Activated CD4-positive, CD25-positive, alpha-beta regulatory T cell treated with anti-CD3 and anti-CD28 coated beads, Interleukin-2, amount 50 U/mL, for 16 hours (primary cell): ENCODE results near the gene GPR39.
"Not testable (repeated sequence)": the region's sequence is repeated elsewhere in the genome, so short reads cannot be mapped to it uniquely, and the experiment has no call there.

Source experiments
- DNase-seq: peaks from one replicate; pipeline ENCODE4 v3.0.0-alpha.2; 2020; ENCODE audit warnings: low read depth, low spot score

Gene GPR39

DNA sequence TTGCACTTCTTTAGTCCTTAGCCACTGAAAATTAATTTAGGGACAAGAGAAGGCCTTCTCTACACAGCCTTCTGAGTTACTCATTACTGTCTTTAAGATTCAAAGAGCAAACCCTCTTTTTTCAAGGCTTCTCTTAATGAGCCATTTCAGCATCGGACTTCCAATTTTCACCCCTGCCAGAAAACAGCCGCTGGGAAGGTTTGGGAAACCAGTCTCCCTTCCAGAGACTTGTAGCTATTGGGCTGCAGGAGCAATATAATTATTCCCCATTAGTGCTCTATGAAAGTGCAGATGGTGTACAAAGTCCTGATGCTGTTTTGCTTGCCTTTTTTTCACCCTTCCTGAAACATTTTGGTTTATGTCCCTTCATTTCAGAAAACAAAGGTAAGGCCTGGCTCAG is 79.3 kb downstream of the GPR39 start:
- DNase-seq: no peak

DNA sequence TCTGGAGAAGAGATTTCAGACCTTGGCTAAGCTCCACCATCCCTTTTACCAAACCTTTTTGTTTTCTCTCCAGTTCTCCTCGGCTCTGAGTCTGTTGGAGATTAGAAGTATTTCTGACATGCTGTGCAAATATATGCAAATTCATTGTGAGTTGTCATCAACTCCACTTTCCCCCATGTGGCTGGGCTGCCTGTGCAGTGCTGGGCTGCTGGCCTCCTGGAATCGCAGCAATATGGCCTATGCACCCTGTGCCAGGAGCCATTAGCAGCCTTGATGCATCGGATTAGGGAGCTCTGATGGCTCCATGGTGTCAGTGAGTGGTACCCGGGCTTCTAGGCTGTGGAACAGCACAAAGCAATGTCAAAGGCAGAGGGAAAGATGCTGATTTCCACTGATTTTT is 80.0 kb downstream of the GPR39 start:
- DNase-seq: no peak

DNA sequence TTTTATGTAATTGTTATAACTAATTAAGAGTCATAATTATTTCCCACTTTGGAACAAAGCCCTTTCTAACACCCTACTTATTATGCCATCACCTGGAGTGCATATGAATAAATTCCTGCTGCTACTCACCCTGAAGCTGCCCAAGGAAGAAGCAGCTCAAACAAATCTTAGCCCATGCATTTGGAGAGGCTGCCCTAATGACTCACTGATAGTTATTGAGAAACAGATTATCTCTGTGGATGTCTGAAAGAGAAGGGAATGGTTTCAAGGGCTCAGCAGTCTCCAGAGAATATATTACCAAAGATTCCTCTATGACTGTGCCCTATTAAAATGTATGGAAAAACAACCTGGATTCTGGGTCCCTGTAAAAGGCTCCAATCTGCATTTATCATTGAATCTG is 81.0 kb downstream of the GPR39 start:
- DNase-seq: no peak

DNA sequence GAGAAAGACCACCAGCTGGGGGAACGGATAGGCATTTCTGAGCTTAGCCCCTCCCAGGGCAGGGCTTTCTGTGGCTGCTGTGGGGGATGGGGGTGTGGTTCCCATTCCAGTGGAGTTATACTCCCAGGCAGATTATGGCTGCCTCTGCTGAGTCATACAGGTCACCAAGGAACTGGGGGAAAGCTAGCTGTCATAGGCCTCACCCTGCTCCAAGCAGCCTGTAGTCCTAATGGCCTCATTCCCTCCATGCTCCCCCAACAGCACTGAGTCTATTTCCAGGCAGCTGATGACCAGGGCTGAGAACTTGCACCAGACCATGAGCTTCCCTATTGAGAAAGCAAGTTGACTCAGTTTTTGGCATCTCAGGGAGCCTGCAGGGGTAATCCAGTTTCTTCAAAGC is 87.1 kb downstream of the GPR39 start:
- no peak for DNase-seq

DNA sequence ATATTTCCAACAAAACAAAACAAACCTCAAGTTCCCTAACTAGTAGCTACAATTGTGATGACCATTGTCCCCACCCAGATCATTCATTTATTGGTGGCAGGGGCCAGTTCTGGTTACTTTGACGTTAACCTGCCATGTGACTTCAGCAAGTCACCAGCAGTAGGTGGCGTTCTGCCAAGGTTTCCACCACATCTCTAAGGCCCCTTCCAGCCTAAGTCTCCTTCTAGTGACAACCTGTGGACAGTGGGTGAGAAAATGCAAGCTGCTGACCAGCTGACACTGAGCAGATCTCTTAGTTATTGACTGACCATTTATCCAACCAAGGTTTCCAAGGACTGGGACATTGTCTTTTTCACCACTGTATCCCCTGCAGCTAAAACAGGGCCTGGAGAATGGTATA is 98.4 kb downstream of the GPR39 start:
- DNase-seq: no peak

DNA sequence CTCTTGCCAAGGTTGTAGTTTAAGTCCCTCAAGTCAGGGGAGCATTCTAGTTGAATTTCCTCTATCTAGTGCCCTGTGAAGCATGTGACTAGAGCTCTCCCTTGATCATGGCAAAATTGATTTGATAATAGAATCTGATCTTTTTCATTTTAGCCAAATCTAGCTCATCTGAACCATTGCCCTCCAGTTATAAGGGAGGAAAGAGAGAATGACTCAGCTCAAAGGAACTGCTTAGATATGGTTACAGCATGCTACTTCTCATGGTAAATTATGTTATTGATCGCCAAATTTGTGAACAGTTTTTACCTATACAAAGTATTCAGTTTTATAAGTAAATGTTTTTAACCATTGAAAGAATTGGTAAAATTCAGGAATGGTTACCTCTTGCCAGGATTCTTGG is 100.8 kb downstream of the GPR39 start:
- no peak for DNase-seq

DNA sequence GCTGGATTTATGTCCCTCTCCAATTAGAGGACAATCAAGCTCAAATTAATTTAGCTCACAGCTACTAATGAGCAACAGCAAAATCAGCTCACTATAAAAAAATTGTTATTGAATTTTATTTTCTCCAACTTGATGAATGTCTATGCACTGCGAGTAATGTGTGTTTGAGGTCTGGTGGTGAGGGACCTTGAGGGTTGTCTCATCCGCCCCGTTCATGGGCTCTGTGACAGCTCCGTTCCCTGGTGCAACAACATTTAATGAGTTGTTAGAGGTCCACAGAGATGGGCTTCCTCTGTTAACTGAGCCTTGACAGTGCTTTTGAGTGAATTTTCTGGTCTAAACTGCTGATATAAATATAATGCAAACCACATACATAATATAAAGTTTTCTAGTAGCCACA is 101.7 kb downstream of the GPR39 start:
- DNase-seq: no peak

DNA sequence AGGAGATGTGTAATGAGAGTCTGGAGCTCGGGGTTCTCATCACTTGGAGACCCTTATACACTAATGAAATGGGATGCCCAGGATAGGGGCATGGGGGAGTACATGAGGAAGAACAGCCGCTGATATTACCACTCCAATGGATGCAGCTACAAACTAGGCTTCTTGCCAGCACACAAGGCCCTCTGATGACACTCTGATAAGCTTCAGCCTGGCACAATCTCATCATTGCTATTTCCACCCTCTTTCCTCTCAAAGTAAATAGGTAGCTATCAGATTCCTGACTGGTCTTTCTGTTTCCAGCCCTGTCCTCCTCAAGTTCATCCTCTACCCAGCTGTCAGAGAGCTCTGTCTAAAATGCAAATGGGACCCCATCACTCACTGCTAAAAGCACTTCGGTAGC is 103.0 kb downstream of the GPR39 start:
- DNase-seq: no peak

DNA sequence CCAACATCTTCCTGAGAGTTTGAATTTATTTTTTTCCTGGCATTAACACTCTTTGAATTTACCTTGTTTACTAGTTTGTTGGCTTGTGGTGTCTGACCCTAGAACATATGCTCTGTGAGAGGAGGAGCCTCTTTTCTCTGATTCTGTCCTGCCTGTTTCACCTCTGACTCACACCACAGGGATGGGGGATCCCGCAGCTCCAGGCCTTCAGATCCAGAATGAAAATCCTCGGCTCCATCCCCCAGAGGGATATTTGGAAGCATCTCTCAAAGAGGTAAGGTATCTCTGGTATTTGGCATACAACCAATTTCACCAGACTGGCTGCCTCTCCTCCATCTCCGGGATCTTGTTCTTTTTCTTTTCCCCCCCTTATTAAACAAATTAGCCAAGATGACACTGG is 104.7 kb downstream of the GPR39 start:
- DNase-seq: no peak

DNA sequence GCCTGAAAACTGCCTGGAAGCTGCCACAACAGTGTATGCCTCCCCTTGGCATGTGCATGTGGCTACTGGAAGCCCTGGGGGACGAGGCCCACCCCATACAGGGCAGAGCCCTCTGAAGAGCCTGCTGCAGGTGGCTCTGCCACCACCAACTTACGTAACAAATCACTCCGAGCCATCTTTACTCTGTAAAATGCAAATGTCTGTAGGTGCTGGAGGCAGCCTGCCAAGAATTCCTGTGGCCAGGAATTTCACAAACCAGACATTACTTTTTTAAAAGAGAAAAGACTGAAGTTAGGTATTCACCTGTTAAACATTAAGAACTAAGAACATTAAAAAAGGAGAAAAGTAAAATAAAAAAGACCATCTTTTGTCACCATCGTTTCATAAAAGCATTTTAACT is 106.3 kb downstream of the GPR39 start:
- DNase-seq: no peak

DNA sequence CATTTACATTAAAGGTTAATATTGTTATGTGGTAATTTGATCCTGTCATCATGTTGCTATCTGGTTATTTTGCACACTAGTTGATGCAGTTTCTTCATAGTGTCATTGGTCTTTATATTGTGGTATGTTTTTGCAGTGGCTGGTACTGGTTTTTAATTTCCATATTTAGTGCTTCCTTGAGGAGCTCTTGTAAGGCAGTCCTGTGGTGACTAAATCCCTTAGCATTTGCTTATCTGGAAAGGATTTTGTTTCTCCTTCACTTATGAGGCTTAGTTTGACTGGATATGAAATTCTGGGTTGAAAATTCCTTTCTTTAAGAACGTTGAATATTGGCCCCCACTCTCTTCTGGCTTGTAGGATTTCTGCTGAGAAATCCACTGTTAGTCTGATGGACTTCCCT is 120.5 kb downstream of the GPR39 start:
- DNase-seq: not testable (repeated sequence)

DNA sequence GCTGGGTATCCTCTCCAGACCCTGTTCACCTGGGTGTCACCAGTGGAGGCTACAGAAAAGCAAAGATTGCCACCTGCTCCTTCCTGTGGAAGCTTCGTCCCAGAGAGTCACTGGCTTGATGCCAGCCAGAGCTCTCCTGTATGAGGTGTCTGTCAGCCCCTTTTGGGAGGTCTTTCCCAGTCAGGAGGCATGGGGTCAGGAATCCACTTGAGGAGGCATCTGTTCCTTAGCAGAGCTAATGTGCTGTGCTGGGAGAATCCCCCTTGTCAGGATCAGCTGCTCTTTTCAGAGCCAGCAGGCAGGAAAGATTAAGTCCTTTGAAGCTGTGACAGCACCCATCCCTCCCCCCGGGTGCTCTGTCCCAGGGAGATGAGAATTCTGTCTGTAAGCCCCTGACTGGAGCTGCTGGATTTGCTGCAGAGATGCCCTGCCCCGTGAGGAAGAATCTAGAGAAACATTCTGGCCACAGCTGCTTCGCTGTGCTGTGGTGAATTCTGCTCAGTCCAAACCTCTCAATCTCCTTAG is 121.8 kb downstream of the GPR39 start:
- no peak for DNase-seq

DNA sequence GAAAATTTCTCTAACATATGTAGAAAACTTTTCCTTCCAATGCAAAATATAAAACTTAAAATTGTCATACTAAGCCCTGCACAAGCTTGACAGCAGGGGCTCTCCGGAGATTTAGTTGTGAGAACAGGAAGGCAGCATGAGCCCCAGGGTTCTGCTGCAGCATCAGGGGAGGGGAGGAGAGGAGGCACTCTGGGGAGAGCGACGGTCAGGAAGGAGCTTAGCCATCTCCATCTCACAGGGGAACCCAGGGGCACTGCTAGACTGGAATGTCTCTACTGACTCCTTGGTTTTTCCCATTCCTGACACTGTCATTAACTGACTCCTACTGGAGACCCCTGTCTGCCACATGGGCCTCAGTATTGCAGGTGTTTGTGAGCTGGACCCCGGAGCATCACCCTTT is 123.6 kb downstream of the GPR39 start:
- DNase-seq: no peak

DNA sequence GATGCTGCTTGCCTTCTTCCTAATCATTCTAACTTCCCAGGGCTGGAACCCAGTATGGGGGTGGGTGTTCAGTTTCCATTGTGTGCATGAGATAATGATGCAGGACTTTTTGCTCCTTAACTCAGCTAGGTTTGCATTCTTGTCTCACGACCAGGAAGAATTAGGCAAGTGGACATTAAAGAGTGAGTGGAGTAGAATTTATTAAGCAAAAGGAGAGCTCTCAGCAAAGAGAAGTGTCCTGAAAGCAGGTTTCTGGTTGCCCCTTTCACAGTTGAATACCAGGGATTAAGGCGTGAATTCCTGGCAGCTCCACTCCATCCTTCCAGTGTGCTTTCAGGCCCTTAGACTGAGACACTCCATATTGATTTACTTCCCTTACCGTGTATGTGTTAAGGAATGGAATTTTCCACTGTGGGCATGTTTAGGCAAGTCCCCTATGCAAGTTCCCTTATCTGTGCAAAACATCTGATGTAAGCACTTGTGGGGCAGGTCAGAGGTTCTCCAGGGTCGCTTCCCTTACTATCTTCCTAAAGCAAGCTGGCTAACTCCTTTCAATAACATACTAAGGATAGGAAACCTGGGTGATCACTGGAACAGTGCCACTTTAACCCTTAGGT is 126.5 kb downstream of the GPR39 start:
- no peak for DNase-seq

DNA sequence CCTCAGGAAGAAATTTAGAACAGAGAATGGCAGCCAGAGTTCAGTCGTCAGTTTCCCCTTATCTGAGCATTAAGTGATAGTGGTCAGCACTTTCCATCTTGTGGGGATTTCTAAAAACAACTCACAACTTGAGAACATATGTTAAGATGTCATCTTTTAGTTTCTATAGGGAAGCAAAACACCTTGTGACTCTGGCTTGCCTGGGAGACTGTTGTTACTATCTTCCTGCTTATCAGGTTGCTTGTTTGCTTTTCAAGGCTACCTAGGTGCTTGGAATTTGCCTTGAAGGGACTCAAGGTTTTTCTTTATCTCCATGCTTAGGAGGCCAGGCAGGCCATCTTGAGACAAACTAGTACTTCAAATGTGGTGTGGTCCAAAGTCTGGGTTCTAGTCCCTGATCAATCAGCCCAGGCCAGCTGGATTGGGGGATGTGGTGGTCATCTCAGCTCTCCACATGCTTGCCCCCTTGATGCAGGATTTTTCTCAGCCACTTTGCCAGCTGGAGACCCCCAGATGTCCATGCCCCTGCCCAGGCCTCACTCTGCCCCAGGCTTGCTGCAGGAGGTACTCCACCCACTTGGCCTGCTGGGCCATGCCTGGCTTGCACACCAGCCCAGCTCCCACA is 127.5 kb downstream of the GPR39 start:
- no peak for DNase-seq

DNA sequence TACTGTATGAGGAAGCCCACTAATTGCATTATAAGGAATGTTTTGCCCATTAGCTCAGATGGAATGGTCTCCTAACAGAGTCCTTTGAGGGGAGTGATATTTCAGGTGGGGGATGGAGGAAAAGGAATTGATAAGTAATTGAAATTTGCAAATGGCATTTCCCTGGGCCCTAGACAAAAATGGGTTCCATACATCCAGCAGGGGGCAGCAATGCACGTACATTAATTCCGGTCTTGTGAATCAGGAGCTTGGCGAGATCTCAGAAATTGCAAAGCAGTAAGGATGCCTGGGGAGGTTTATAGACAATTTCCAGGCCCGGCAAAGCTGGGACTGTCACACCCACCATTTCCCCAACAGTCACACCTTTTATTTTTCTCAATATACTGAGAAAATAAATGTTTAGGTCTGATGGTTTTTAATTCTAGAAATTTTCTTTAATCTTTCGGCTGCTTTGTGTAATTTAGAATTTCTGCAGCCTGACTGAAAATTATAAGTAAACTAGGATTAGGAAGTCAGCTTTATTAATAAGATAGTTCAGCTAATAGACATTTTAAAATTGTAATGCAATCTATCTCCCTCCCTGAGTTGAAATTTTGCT is 130.6 kb downstream of the GPR39 start:
- DNase-seq: no peak

DNA sequence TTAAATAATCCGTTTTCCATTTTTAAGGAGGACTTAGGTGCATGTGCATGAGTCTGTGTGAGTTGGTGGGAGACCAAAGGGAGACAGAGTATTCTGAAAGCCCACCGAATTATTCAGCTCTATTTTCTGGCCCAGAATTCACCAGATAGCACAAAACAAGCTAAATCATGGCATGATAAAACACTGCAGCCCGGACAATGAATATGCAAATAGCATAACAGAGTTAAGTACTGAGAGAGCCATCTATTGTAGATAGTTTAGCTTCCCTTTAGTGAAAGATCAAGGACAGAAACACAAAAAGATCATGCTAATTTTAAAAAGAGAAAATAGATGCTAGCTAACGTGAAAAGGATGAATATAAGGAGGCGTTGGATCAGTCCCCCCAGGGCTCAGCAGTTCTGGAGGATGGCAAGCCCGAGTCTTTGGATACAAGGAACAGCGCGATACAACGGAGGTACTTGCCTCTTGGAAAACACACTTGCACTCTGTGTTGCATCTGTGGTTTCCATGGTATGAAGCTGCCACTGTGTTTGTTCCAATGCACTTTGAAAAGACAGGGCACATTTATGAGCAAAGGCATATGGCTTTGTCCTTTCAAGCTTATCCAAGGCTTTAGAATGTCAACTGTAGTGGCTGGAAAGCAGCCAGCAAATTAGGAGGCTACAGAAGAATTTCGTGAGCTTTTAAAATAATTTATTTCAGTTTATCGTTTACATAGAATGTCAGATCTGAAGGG is 133.5 kb downstream of the GPR39 start:
- no peak for DNase-seq

DNA sequence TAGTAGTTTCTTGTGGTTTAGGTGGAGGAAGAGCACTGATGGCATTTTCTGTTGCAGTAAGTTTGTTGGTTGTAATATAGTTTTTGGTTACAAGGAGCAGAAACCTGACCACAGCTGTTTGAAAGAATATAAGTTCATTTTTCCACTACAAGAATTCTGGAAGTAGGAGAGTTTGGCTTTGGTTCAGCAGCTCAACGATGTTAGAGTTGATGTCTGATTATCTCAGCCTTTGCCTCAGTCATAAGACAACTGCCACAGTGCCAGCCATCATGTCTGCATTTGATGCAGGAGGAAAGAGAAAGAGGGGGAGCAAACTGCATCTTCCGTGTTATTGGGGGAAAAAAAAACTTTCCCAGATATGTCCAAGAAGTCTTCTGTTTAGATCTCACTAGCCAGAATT is 134.3 kb downstream of the GPR39 start:
- DNase-seq: no peak

DNA sequence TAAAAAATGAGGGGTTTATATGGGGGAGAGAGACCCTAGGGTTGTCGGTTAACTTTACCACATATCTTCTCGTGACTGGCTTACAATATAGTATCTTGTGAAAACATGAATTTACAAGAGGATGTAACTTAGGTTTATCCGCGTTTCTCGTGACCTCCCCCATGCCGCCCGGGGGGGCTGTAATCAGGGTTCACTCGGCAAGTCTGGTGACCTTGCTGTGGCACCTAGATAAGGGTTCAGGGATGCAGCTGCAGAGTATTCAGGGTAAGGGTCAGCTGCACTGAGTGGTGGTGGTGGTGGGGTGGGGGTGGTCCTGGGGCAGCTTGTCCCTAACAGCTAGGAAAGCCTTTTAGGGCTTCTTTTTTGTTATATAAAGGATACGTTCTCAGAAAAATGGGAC is 141.1 kb downstream of the GPR39 start:
- DNase-seq: no peak

DNA sequence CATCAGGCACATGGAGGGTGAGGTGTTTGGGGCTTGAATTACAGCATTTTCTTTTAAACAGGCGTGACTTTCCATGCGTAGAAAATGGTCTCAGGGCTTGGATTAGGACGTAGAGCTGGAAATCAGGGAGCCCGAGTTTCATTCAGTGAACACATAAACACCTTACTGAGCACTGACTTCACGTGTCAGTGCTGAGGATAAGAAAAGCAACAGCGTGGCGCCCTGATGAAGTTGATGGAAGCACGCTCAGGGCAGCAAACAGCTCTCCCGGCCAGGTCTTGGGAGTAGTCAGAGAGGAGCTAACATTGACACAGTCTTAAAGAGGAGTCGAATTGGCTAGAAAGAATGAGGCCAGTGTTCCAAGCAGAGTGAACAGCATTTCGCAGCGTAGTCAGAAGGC is 142.7 kb downstream of the GPR39 start:
- no peak for DNase-seq

DNA sequence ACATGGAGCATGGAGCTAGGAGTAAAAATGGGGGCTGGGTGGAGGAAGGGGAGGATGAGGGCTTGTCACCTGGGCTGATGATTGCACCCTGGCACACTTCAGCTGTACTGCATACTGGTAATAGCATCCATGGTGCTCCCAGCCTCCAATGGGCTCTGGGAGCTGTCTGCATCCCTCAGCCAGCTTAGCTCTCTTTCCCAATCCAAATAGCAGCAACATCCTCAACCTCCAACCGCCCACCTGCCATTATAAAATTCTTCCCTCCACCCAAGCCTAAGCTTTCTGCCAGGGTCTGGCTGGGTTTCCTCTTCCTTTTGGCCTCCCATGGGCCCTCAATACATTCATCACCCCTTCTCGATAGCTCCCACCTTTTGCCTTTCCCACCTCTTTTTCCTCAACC is 143.3 kb downstream of the GPR39 start:
- DNase-seq: no peak

DNA sequence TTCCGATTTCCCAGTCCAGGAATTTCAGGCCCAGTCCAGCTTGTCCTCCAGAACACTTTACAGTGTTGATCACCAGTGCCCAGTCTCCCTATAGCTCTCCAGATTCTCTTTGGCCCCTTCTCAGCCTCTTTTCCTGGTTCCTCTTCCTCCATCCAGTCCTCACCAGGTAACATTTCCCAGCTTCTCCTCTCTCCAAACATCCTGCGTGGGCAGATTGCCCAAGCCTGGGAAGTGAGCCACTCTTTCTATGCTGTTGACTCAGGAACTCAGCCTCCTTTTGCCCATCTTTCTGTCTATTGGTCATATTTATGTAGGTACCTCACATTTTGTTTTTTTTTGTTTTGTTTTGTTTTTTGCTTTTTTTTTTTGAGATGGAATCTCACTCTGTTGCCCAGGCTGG is 144.0 kb downstream of the GPR39 start:
- no peak for DNase-seq

DNA sequence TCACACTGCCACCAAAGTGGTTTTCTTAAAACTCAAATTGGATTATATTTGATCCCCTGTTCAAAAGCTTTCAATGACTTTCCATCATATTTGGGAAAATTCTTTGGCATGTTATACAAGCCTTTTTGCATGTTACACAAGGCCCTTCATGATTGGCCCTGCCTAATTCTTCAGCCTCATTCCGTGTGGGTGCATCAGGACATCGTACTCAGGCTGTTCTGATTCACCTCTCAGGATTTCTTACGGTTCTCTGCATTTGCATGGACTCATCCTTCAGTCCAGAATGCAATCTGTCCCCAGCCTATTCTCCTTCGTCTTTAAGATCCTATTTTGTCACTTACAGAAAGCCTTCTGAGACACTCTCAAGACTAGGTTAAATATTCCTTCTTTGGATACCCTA is 145.6 kb downstream of the GPR39 start:
- no peak for DNase-seq
